Measurements from ENCODE around the gene CASQ1.

Gene CASQ1

GRCh38 chr1:160226623-160227022, 36.2 kb downstream of the CASQ1 start:
- DNase-seq (ENCODE audit: low read depth), result no peak

DNA sequence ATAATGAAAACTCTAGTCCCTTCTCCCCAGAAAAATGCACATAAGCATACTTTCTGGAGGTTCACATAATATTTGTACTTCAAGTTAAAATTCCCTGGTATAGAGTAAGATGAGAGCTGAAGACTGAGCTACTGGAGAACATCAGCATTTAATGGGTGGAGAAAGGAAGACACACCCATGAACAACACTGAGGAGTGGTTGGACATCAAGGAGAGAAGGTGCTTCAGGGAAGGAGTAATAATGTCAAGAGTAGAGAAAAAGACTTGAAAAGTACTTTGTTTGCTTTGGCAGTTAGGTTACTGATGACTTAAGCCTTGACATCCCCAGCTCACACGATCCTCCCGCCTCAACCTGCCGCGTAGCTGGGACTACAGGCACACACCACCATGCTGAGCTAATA, 36.7 kb downstream of the CASQ1 start:
- DNase-seq (ENCODE audit: low read depth), result no peak

- no peak for DNase-seq (ENCODE audit: low read depth)
Observed at GRCh38 chr1:160227561-160227960, 37.2 kb downstream of the CASQ1 start.

DNA sequence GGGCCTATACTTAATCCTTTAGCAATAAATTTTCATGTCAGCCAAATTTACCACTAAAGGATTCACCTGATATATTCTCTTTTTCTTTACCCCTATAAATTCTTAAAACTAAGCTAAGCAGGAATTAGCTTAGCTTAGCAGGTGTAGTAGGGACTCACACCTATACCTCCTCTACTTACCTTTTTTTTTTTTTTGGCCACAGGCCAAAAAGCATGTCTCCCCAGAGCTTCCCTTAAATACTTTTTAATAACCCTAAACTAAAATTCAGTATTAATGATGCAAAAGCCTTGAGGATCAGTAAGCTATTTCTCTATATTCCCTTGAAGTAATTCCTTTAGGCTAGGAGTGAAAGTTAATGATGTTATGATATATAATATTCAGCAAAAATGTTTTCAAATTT, 38.1 kb downstream of the CASQ1 start:
- no peak for DNase-seq (ENCODE audit: low read depth)

- no peak for DNase-seq (ENCODE audit: low read depth)
Observed at GRCh38 chr1:160232911-160233310, 42.5 kb downstream of the CASQ1 start.

DNA sequence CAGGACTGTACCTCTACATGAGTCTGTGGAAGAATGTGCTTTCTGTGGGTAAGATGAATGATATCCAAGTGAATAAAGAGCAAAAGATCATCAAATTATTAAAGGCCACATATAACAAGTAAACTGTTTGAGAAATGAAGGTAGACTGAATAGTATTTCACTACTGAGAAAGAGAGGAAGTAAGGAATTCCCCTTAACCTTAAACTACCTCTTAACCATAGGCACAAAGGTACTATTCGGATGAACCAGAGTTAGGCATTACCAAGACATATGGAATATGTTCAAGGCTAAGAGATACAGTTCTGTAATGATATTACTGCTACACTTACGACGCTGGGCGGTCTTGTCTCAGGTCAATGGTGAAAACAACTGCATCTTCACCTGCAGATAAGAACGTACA, 46.4 kb downstream of the CASQ1 start:
- DNase-seq (ENCODE audit: low read depth), result no peak

DNA sequence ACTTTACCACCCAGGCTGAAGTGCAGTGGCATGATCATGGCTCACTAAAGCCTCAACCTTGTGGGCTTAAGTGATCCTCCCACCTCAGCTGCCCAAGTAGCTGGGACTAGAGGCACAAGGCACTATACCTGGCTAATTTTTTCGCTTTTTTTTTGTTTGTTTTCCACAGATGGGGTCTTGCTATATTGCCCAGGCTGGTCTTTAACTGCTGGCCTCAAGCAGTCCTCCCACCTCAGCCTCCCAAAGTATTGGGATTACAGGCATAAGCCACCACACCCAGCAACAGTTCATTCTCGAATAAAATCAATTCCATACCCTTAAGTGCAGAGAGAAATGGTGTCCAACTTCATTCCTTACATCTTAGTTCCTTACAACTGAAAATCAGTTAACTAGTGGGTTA, 47.2 kb downstream of the CASQ1 start:
- no peak for DNase-seq (ENCODE audit: low read depth)

- DNase-seq (ENCODE audit: low read depth), result no peak
Observed at GRCh38 chr1:160238408-160238807, 48.0 kb downstream of the CASQ1 start.

- DNase-seq (ENCODE audit: low read depth), result no peak
Observed at GRCh38 chr1:160239582-160240299, 49.4 kb downstream of the CASQ1 start.

GRCh38 chr1:160243767-160244166, 53.4 kb downstream of the CASQ1 start:
- no peak for DNase-seq (ENCODE audit: low read depth)

DNA sequence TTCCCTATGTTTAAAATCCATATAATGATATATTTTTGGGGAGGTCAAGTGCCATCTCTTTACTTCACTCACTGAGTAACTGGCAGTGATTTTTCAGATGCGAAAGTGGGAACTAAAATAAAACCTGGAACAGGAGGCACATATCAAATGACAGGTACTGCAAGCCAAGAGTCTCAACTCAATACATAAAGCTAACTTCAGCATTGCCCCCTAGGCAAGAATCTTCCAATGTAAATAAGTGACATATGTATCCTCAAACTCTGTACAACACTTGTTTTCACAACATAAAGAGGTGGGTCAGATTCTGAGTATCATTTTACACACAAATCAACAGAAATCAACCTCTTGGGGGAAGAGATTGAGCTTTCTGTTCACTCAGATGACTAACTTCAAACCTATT, 53.8 kb downstream of the CASQ1 start:
- no peak for DNase-seq (ENCODE audit: low read depth)

DNA sequence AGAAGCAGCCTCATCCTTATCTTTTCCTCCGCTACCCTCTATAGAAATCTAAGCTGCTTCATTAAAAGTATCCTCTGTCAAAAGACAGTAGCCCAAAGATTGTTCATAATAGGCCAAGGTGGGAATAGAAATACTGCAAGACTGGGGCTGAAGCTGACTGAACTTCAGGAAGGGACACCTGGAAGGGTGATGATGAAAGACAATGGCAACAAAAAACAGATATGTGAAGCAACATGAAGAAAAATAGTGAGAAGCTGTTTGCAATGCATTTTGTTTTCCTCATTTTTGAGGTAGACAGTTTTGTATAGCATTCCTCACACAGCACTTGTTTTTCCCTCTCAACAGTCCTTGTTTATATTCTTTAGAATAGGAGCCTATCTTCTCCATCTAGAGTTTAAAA, 55.1 kb downstream of the CASQ1 start:
- DNase-seq (ENCODE audit: low read depth), result no peak

GRCh38 chr1:160247053-160247452, 56.7 kb downstream of the CASQ1 start:
- no peak for DNase-seq (ENCODE audit: low read depth)

DNA sequence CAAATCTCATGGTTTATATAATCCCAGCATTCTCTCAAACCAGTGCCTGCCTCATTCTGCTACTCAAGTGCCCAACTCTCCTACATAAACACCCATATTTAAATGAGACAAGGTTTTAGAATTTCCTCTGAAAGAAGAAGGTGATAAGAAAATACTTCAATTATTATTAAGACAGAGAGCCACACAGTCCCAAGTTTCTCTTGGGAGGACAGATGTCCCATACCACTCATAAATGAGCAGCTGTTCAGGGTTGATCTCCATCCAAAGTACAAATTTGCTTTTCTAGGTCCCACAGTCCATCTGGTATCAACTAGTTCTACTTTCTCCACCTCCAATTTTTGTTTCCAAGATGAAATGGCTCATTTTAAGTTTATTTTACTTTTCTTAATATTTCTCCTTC, 60.6 kb downstream of the CASQ1 start:
- no peak for DNase-seq (ENCODE audit: low read depth)

All from stimulated activated CD8-positive, alpha-beta memory T cell treated with anti-CD3 and anti-CD28 coated beads, Interleukin-15, amount 100 ng/mL, for 1 hour (primary cell).